Endothelial cell of umbilical vein (primary cell): ENCODE data around the gene ATG13. TPM values are rescaled to one million over a fixed set of nuclear protein-coding genes. Genes with fewer than 3 reads are reported as not detected.

Experiments
- BruUV-seq: library from RNA; stranded (reverse); fragments of 400-500 nt; replicated peaks from 2 replicates; lab custom pipeline; 2021; lab: Mats Ljungman, UMichigan
- CTCF ChIA-PET: fragments of 300-600, 350-600 bp; sonication (Branson Sonifier 250); formaldehyde crosslinking; loops from one replicate; lab custom pipeline; 2021; ENCODE audit warnings: antibody characterized with exemption, inconsistent platforms; lab: Charles Lee
- POLR2A ChIA-PET: fragments of 300-600, 350-600 bp; sonication (Branson Sonifier 250); formaldehyde crosslinking; loops from one replicate; lab custom pipeline; 2021; ENCODE audit warnings: antibody characterized with exemption, inconsistent platforms; lab: Charles Lee
- DNase-seq: peaks from one replicate; pipeline ENCODE4 v3.0.0-alpha.2; 2011; ENCODE audit warnings: low read depth, low spot score
- FAIRE-seq: peaks from 2 replicates; lab custom pipeline; 2011; peaks lifted over from hg19 to GRCh38; lab: Jason Lieb, UNC
- H2AFZ ChIP-seq: 2 replicates; pipeline ENCODE4 v1.6.0; 2012; ENCODE audit warnings: low read depth, low read length, control low read depth, inconsistent platforms
- H3K27ac ChIP-seq: 2 replicates; pipeline ENCODE4 v1.5.1; 2011; ENCODE audit warnings: low read depth, mild to moderate bottlenecking, control low read depth, low read length, moderate library complexity; ENCODE audit not compliant: insufficient read depth
- H3K27me3 ChIP-seq, 2 experiments: 2 replicates each; pipeline versions ENCODE4 v1.6.0 to v1.6.1; 2011; ENCODE audit warnings: low read length in 2 of 2, mixed read lengths in 1 of 2; ENCODE audit not compliant: control insufficient read depth in 2 of 2, insufficient read depth in 2 of 2
- H3K36me3 ChIP-seq, 2 experiments: 2 replicates in 1 of 2; 3 replicates in 1 of 2; pipeline ENCODE4 v1.5.1; 2011; ENCODE audit warnings: low read length in 2 of 2, mild to moderate bottlenecking in 1 of 2, moderate library complexity in 1 of 2; ENCODE audit not compliant: control insufficient read depth in 2 of 2, insufficient read depth in 2 of 2; ENCODE audit errors: extremely low read depth in 1 of 2
- H3K4me1 ChIP-seq: 3 replicates; pipeline ENCODE4 v1.5.1; 2011; ENCODE audit warnings: mild to moderate bottlenecking, low read length; ENCODE audit not compliant: control insufficient read depth, insufficient read depth; ENCODE audit errors: extremely low read depth
- H3K4me2 ChIP-seq: 2 replicates; pipeline ENCODE4 v1.6.1; 2011; ENCODE audit warnings: low read length, control low read depth, mixed read lengths; ENCODE audit not compliant: insufficient read depth
- H3K4me3 ChIP-seq, 3 experiments: fragments of 200-600 bp in 1 of 3; sonication (generic), shearing (Covaris generic) in 1 of 3; replicated peaks in 1 of 3; 2 replicates each; pipeline ENCODE4 v1.5.1; 2011 to 2016; ENCODE audit warnings: control low read depth in 3 of 3, low read length in 3 of 3, mild to moderate bottlenecking in 2 of 3, inconsistent platforms in 1 of 3, low read depth in 1 of 3, moderate library complexity in 1 of 3; ENCODE audit not compliant: insufficient read depth in 1 of 3
- H3K79me2 ChIP-seq: 2 replicates; pipeline ENCODE4 v1.6.0; 2012; ENCODE audit warnings: low read length, inconsistent platforms; ENCODE audit not compliant: control insufficient read depth, insufficient read depth
- H3K9ac ChIP-seq: replicated peaks from 2 replicates; pipeline ENCODE3; 2011; ENCODE audit warnings: low read length, control low read depth; ENCODE audit not compliant: insufficient read depth; ENCODE audit errors: extremely low read depth
- H3K9me1 ChIP-seq: replicated peaks from 3 replicates; pipeline ENCODE4 v1.6.0; 2011; ENCODE audit warnings: mild to moderate bottlenecking, low read length; ENCODE audit not compliant: control insufficient read depth, insufficient read depth; ENCODE audit errors: extremely low read depth
- H3K9me3 ChIP-seq: replicated peaks from 2 replicates; pipeline ENCODE4 v1.5.1; 2012; ENCODE audit warnings: low read length, inconsistent platforms; ENCODE audit not compliant: control insufficient read depth, insufficient read depth
- H4K20me1 ChIP-seq: replicated peaks from 2 replicates; pipeline ENCODE3; 2011; ENCODE audit warnings: mild to moderate bottlenecking, low read length; ENCODE audit not compliant: control insufficient read depth, insufficient read depth; ENCODE audit errors: extremely low read depth
- EZH2 ChIP-seq: IDR thresholded peaks from 2 replicates; pipeline ENCODE4 v1.6.1; 2012; ENCODE audit warnings: borderline replicate concordance, low read depth, mild to moderate bottlenecking, moderate library complexity, low read length, inconsistent platforms; ENCODE audit not compliant: severe bottlenecking
- FOS ChIP-seq: IDR thresholded peaks from 2 replicates; pipeline ENCODE4 v1.6.1; 2011; ENCODE audit warnings: mild to moderate bottlenecking, low read length, moderate library complexity, borderline replicate concordance; ENCODE audit not compliant: insufficient read depth
- GATA2 ChIP-seq: IDR thresholded peaks from 2 replicates; pipeline ENCODE4 v1.7.0; 2011; ENCODE audit warnings: low read depth, mild to moderate bottlenecking, moderate library complexity, mixed read lengths, low read length; ENCODE audit not compliant: insufficient read length, insufficient read depth
- MAX ChIP-seq: IDR thresholded peaks from 2 replicates; pipeline ENCODE4 v1.6.1; 2011; ENCODE audit not compliant: insufficient read depth, insufficient read length
- MYC ChIP-seq: IDR thresholded peaks from one replicate; pipeline ENCODE4 v1.6.1; 2011; ENCODE audit warnings: mild to moderate bottlenecking, low read depth, low read length
- POLR2A ChIP-seq: IDR thresholded peaks from 2 replicates; pipeline ENCODE4 v1.6.1; 2012; ENCODE audit warnings: low read depth, mild to moderate bottlenecking, control low read depth, low read length
- POLR2AphosphoS5 ChIP-seq: IDR thresholded peaks from 2 replicates; pipeline ENCODE4 v1.6.1; 2012; ENCODE audit warnings: low read depth, mild to moderate bottlenecking, control low read depth, low read length, moderate library complexity; ENCODE audit not compliant: insufficient read depth
- dilution Hi-C: fragments of 300-500 bp; cut with MboI; formaldehyde crosslinking; loops from one replicate; pipeline ENCODE4 v1.15.0; 2019; ENCODE audit warnings: low sequenced_read_pairs; ENCODE audit not compliant: extremely low pct_ligation_motif_present
- intact Hi-C: fragments of 100-400 bp; cut with micrococcal nuclease; formaldehyde crosslinking; loops from one replicate; pipeline ENCODE4 v1.10.0; 2022
- polyA plus RNA-seq, 4 experiments: library from polyadenylated mRNA; depleted of rRNA in 3 of 4; stranded (reverse) in 3 of 4; unstranded in 1 of 4; fragments of >200 nt; gene quantifications; 2 replicates each; pipeline versions ENCODE4 v1.2.1 to v1.2.3, GENCODE V29; 2011 to 2012; ENCODE audit warnings: missing spikeins in 1 of 4
- total RNA-seq: library from RNA; stranded (reverse); gene quantifications from 2 replicates; pipeline ENCODE4 v1.2.3, GENCODE V29; 2021
- TF ChIP-seq, protein P1 (sequence below), 2 donors: IDR thresholded peaks; 1 replicate in 1 of 2; 2 replicates in 1 of 2; pipeline ENCODE4 v1.5.1; 2011; ENCODE audit warnings: low read length in 2 of 2, mild to moderate bottlenecking in 2 of 2, moderate library complexity in 2 of 2, control low read depth in 1 of 2, inconsistent platforms in 1 of 2, low read depth in 1 of 2; ENCODE audit not compliant: insufficient read depth in 1 of 2; ENCODE audit errors: extremely low read depth in 1 of 2

Gene ATG13
- total and polyA plus RNA-seq, 2 donors (not counting 3 experiments of a cell fraction or from before 2014, with no cell fraction given) = 60.1 to 66.5 TPM

DNA sequence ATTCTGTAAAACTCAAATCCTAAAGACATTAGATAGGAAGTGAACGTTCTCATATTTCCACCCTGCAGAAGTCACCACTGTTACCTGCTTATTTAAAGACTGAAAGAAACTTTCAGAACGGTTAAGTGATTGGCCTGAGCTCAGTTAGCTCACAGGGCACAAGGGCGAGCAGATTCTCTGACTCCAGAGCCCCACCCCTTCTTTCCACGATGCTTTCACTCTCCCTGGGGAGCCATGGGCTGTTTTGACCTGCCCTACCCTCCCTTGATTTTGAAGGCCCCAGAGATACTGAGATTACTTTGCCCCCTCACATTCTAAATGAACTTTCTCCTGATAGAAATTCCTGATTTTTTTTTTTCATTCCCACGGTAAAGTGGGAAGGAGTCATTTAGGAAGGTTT, 49.2 kb downstream of the ATG13 start:
- ChIA-PET CTCF (no interaction called here), POLR2A (no interaction called here)
- dilution Hi-C loops (no loop called here), intact Hi-C loops (no loop called here)
- Histone ChIP-seq H3K4me3 (no peak overlapping the region), H4K20me1 (no peaks in the 10 kb centered on the region), H3K27me3 (no peaks in the 10 kb centered on the region), H3K36me3 (peaks cover 17 to 39% of the 10 kb centered on the region in 2 experiments), H3K27ac (no peak overlapping the region), H2AFZ (no peak overlapping the region), H3K9me3 (no peaks in the 10 kb centered on the region), H3K9me1 (no peaks in the 10 kb centered on the region), H3K9ac (no peak overlapping the region), H3K4me1 (peaks cover 18% of the 10 kb centered on the region), H3K4me2 (no peak overlapping the region), H3K79me2 (no peaks in the 10 kb centered on the region)
- TF ChIP-seq POLR2AphosphoS5 (no peak), POLR2A (no peak), GATA2 (no peak), EZH2 (no peak), MAX (no peak), MYC (no peak), FOS (no peak)
- TF ChIP-seq, protein P1, sequence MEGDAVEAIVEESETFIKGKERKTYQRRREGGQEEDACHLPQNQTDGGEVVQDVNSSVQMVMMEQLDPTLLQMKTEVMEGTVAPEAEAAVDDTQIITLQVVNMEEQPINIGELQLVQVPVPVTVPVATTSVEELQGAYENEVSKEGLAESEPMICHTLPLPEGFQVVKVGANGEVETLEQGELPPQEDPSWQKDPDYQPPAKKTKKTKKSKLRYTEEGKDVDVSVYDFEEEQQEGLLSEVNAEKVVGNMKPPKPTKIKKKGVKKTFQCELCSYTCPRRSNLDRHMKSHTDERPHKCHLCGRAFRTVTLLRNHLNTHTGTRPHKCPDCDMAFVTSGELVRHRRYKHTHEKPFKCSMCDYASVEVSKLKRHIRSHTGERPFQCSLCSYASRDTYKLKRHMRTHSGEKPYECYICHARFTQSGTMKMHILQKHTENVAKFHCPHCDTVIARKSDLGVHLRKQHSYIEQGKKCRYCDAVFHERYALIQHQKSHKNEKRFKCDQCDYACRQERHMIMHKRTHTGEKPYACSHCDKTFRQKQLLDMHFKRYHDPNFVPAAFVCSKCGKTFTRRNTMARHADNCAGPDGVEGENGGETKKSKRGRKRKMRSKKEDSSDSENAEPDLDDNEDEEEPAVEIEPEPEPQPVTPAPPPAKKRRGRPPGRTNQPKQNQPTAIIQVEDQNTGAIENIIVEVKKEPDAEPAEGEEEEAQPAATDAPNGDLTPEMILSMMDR (IDR thresholded peaks at IDR 0.05; ENCODE audit: extremely low read depth in 1 of 2, insufficient read depth in 1 of 2, low read depth in 1 of 2, low read length in 2 of 2) = no peak
- BruUV-seq = no TSS peak
- DNase-seq (no peak), FAIRE-seq (no peak)
